Tibial nerve (tissue), 4 donors: Measurements from ENCODE around the gene MYCBPAP. TPM values are rescaled to one million over a fixed set of nuclear protein-coding genes. Genes with fewer than 3 reads are reported as not detected.

Source experiments
- DNase-seq, 2 donors: peaks; one replicate each; pipeline ENCODE4 v3.0.0-alpha.2; 2019; ENCODE audit warnings: low spot score in 2 of 2
- H3K27ac ChIP-seq, 4 donors: fragments of 200-600 bp; sonication (generic) in 3 of 4; one replicate each; pipeline ENCODE4 v1.5.1; 2017 to 2019; ENCODE audit warnings: mild to moderate bottlenecking in 1 of 4
- H3K27me3 ChIP-seq, 2 donors: fragments of 200-600 bp; sonication (generic) in 1 of 2; one replicate each; pipeline versions ENCODE4 v1.5.1 to v1.6.0; 2017 to 2019
- H3K36me3 ChIP-seq, 3 donors: fragments of 200-600 bp; sonication (generic); one replicate each; pipeline ENCODE4 v1.5.1; 2018 to 2019
- H3K4me1 ChIP-seq, 4 donors: fragments of 200-600 bp; sonication (generic) in 3 of 4; one replicate each; pipeline ENCODE4 v1.5.1; 2017 to 2019
- H3K4me3 ChIP-seq, 4 donors: fragments of 200-600 bp; sonication (generic) in 3 of 4; one replicate each; pipeline ENCODE4 v1.5.1; 2017 to 2019; ENCODE audit warnings: mild to moderate bottlenecking in 1 of 4, moderate library complexity in 1 of 4
- H3K9me3 ChIP-seq, 4 donors: fragments of 200-600 bp; sonication (generic) in 3 of 4; one replicate each; pipeline ENCODE4 v1.5.1; 2017 to 2019
- EP300 ChIP-seq, 2 donors: sonication (generic); formaldehyde crosslinking; IDR thresholded peaks; one replicate each; pipeline ENCODE4 v1.6.1; 2017; ENCODE audit warnings: antibody characterized with exemption in 2 of 2, mild to moderate bottlenecking in 1 of 2
- POLR2A ChIP-seq, 2 donors: fragments of 450-650 bp; IDR thresholded peaks; one replicate each; pipeline ENCODE4 v1.6.1; 2017; ENCODE audit warnings: antibody characterized with exemption in 2 of 2, mild to moderate bottlenecking in 2 of 2, moderate library complexity in 2 of 2
- WGBS, 2 donors: methylation state at CpG; one replicate each; pipeline ENCODE4 v1.1.5; 2018; 5-methylcytosine and 5-hydroxymethylcytosine counted together
- total RNA-seq, 4 donors: library from RNA; depleted of rRNA; stranded (reverse); fragments of >200 nt; gene quantifications; one replicate each; pipeline ENCODE4 v1.1.0, GENCODE V29; 2016
- TF ChIP-seq, protein P1 (sequence below), 5 experiments: fragments of 200-600 bp in 3 of 5; fragments of 450-650 bp in 2 of 5; sonication (generic) in 3 of 5; IDR thresholded peaks; one replicate each; pipeline ENCODE4 v1.5.1; 2016 to 2019; ENCODE audit warnings: antibody characterized with exemption in 5 of 5, mild to moderate bottlenecking in 3 of 5, moderate library complexity in 2 of 5

MYCBPAP gene
- total RNA-seq, 4 donors from 2014 or later = 1.2 to 6.8 (median 4.0) TPM

DNA sequence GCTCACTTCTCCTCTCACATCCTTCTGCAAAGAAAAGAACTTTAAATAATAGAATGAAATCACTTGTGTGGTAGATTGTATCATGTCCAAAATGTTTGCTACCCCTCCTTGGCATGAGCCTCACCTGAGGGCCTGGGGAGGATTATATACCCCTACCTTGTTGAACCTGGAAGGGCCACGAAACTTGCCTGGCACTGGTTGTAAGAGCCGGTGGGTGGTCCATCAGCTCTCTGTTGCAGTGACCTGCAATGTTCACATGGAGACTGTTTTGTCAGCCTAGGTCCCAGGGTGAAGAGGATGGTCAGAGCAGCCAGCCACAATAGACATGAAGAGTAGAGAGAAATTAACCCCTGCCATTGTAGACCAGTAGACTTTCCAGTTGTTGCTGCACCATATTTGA, 19.4 kb upstream of the MYCBPAP start:
- no peaks in the 10 kb centered on the region for H3K27me3 ChIP-seq
- WGBS, 2 donors = 86 to 91% methylated on average over 2 of the region's 2 CpGs
- H3K9me3 ChIP-seq = no peaks in the 10 kb centered on the region
- H3K36me3 ChIP-seq = peaks cover 0 to 45% (median 5%) of the 10 kb centered on the region in 3 donors
- peaks cover 0 to 24% (median 0%) of the 10 kb centered on the region in 4 donors for H3K4me1 ChIP-seq
- DNase-seq = no peak
- no peak overlapping the region for H3K27ac ChIP-seq
- H3K4me3 ChIP-seq = no peak overlapping the region
- TF ChIP-seq POLR2A (IDR thresholded peaks at IDR 0.05) = no peak
- TF ChIP-seq EP300 (IDR thresholded peaks at IDR 0.05) = no peak
- TF ChIP-seq, protein P1, sequence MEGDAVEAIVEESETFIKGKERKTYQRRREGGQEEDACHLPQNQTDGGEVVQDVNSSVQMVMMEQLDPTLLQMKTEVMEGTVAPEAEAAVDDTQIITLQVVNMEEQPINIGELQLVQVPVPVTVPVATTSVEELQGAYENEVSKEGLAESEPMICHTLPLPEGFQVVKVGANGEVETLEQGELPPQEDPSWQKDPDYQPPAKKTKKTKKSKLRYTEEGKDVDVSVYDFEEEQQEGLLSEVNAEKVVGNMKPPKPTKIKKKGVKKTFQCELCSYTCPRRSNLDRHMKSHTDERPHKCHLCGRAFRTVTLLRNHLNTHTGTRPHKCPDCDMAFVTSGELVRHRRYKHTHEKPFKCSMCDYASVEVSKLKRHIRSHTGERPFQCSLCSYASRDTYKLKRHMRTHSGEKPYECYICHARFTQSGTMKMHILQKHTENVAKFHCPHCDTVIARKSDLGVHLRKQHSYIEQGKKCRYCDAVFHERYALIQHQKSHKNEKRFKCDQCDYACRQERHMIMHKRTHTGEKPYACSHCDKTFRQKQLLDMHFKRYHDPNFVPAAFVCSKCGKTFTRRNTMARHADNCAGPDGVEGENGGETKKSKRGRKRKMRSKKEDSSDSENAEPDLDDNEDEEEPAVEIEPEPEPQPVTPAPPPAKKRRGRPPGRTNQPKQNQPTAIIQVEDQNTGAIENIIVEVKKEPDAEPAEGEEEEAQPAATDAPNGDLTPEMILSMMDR (IDR thresholded peaks at IDR 0.05) = no peak

DNA sequence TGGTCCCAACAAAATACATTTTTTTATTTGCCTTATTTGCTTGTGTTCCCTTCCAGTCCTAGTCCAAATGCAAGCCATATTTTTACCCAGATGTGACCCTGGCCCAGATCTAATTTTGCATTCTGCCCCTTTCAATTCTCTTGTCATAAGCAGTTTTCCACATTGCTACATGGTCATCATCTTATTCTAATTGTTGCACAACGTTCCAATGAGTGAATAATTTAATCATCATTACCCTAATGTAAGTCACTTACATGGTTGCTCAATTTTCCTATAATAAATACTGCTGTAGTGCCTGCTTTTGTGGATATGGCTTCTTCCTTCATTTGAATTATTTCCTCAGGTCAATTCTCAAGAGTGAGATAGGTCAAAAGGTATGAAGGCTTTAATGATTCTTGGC, 16.7 kb upstream of the MYCBPAP start:
- no peak for DNase-seq
- peak in 1 of 2 donors; percentile 21 for TF ChIP-seq EP300 (IDR thresholded peaks at IDR 0.05)
- TF ChIP-seq, protein P1 (IDR thresholded peaks at IDR 0.05) = no peak
- no peaks in the 10 kb centered on the region for H3K27me3 ChIP-seq
- no peak overlapping the region for H3K27ac ChIP-seq
- peaks cover 0 to 19% (median 0%) of the 10 kb centered on the region in 3 donors for H3K36me3 ChIP-seq
- H3K9me3 ChIP-seq = no peaks in the 10 kb centered on the region
- WGBS, 2 donors = 28 to 47% methylated on average over 1 of the region's 1 CpG
- peaks cover 0 to 18% (median 0%) of the 10 kb centered on the region in 4 donors for H3K4me1 ChIP-seq
- no peak overlapping the region for H3K4me3 ChIP-seq

DNA sequence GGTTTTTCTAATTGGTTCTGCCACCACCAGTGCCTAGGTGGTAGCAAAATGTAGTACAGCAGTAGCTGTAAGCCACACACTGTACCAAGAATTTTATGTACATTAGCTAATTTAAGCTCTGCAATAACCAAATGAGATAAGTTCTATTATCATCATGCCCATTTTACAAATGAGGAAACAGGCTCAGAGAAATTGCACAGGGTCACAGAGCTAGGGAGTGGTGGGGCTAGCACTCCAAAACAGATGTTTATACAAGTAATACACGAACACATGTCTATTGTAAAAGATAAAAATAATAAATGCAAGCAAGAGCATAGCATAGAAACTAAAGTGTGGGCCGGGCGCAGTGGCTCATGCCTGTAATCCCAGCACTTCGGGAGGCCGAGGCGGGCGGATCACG, 16.0 kb upstream of the MYCBPAP start:
- Histone ChIP-seq H3K27me3 (no peaks in the 10 kb centered on the region), H3K27ac (no peak overlapping the region), H3K4me3 (no peak overlapping the region), H3K36me3 (peaks cover 0 to 12% (median 0%) of the 10 kb centered on the region in 3 donors), H3K9me3 (no peaks in the 10 kb centered on the region), H3K4me1 (peaks cover 0 to 18% (median 0%) of the 10 kb centered on the region in 4 donors)
- TF ChIP-seq, protein P1 (IDR thresholded peaks at IDR 0.05) = no peak
- no peak for TF ChIP-seq POLR2A (IDR thresholded peaks at IDR 0.05)
- TF ChIP-seq EP300 (IDR thresholded peaks at IDR 0.05) = no peak
- 68 to 77% methylated on average over 8 of the region's 8 CpGs for WGBS, 2 donors
- no peak for DNase-seq

DNA sequence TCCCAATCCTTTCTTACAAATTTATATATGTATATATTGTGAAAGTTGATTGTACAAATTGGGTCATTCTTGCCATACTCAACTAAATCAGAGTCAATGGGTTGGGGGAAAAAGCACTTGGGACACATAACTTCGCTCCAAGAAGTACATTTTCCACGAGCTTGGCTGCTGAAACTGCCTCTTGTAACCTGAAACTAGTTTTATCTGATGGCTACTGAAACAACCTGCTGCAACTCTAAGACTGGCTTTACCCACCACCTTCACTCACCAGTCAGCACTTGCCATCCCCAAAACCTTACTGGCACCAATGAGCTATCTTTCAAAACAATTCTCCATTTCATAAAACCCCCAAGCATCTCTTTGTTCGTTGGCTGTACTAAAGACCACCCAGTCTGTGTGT, 14.5 kb upstream of the MYCBPAP start:
- H3K9me3 ChIP-seq = no peaks in the 10 kb centered on the region
- peaks cover 0 to 18% (median 0%) of the 10 kb centered on the region in 4 donors for H3K4me1 ChIP-seq
- no peaks in the 10 kb centered on the region for H3K27me3 ChIP-seq
- H3K36me3 ChIP-seq = no peaks in the 10 kb centered on the region
- TF ChIP-seq EP300 (IDR thresholded peaks at IDR 0.05) = no peak
- TF ChIP-seq POLR2A (IDR thresholded peaks at IDR 0.05) = no peak
- TF ChIP-seq, protein P1 (IDR thresholded peaks at IDR 0.05) = no peak
- no peak overlapping the region for H3K4me3 ChIP-seq
- no peak for DNase-seq
- WGBS, 2 donors = 43 to 44% methylated on average over 3 of the region's 3 CpGs
- H3K27ac ChIP-seq = no peak overlapping the region

DNA sequence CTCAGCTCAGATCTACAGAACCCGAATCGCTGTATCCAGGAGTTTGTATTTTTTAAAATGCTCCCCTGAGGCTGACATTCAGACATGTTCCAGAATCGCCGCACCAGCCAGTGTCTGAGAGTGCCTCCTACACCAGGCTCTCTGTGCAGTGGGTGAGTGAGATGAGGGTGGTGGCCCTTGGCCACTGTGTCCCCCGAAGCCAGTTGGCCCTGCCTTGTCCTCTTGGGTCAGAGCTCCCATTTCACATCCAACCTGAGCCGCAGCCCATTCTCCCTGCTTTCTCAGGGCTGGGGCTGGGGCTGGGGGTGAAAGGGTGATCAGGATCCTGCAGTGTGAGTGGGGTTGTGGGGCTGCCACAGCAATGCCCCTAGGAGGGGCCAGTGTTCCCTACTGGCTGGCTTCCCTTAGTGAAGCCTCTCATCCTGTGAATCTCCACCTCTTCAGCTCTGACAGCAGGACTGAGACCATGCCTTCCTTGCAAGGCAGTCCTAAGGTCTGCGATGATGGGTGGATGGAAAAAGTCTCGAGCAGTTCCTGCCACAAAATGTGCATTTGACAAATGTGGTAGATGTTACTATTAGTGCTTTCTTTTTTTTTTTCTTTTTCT, 12.9 kb upstream of the MYCBPAP start:
- Histone ChIP-seq H3K4me3 (no peak overlapping the region), H3K27ac (no peak overlapping the region), H3K36me3 (no peaks in the 10 kb centered on the region), H3K27me3 (no peaks in the 10 kb centered on the region), H3K4me1 (peaks cover 0 to 18% (median 0%) of the 10 kb centered on the region in 4 donors), H3K9me3 (no peaks in the 10 kb centered on the region)
- TF ChIP-seq EP300 (IDR thresholded peaks at IDR 0.05) (no peak), POLR2A (IDR thresholded peaks at IDR 0.05) (no peak)
- TF ChIP-seq, protein P1 (IDR thresholded peaks at IDR 0.05) = no peak
- WGBS, 2 donors = 77 to 89% methylated on average over 8 of the region's 8 CpGs
- DNase-seq = no peak
